ENCODE results near the gene DCLRE1C.
"Not testable (repeated sequence)": the region's sequence is repeated elsewhere in the genome, so short reads cannot be mapped to it uniquely, and the experiment has no call there.

DCLRE1C gene

DNA sequence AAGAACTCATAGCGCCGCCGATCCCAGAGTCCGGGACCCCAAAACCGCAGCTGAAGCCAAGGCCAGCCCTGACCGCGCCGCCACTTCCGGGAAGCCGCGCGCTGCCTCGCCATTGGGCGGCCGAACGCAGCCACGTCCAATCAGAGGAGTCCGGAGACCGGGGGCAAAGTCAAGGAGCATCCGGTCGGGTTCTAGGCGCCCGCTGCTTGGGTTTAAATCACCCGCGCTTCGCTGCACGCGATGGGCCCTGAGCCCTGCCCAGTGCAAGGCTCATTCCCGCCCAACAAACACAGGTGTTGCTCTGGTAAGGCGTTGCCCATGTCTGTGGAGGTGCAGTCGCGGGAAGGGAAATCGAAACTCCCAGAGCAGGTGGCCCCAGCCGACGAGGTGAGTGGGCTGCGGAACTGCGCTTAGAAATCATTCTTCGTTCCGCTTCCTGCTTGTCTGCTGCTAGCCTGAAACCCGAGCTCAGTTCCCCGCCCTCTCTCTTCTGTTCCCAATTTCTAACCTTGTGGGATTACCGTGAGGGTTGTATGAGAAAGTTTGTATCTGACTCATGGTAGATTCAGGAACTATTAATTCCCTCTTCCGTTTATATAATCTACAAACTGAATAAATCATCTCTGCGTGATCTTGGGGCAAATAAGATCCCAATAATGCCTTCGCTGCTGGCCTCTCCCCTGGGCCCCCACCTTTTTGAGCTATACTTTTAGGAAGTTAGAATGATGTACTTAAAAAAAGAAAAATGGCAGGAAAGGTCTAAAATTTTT is at the start of gene DCLRE1C:
Gene DCLRE1C, minus strand, starts transcription at position 96 of the 770 bp plus-strand sequence. Its CDS starts 86 bp downstream, at position 10.
- peak; percentile 91 for DNase-seq

GRCh38 chr10:14995964-14996565 is 42.2 kb upstream of the DCLRE1C start:
- DNase-seq = no peak

GRCh38 chr10:14993500-14994455 is 39.9 kb upstream of the DCLRE1C start:
- DNase-seq = not testable (repeated sequence)

DNA sequence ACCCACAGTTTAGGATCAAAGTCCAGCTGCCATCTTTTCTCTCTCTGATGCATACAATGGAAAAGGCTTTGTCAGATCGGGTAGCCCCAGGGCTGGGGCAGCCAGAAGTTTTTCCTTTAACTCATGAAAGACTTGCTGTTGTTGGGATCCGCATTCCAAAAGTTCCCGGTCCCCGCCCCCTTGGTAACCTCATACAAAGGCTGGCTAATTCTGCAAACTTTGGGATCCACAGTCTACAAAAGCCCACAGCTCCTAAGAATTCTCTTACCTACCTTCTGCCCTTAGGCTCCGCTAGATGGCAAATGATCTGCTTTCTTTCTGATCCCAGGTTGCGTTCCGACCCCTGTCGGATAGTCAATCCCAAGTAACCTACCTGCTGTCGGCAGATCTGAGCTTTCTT is 38.4 kb upstream of the DCLRE1C start:
- not testable (repeated sequence) for DNase-seq

DNA sequence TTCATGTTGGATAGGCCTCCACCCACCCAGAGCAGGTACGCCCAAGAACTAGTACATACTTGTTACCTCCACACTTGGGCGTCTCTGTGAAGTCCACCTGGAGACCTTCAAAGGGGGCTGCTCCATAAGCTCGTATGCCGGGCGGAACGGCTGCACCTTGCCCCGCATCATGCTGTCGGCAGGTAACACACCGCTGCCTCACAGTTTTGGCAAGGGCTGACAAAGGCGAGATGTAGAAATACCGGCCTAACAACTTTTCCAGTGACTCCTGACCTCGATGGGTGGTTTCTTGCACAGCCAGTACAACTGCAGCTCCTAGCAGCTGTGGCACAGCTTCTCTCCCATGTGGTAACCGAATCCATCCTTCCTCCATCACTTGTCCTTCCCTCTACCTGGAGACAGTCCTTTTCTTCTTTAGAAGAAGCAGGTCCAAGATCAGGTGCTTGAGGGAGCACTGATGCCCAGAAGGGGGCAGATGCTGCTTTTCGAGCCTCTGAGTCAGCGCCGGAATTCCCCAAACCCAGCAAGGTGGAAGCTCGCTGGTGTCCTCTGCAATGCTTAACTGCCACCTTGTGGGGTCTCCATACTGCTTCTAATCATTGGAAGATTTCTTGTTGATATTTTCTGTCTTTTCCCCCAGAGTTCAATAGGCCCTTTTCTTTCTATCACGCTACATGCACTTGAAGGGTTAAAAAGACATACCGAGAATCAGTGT is 37.3 kb upstream of the DCLRE1C start:
- not testable (repeated sequence) for DNase-seq

- not testable (repeated sequence) for DNase-seq
These were observed 35.7 kb upstream of the DCLRE1C start for GRCh38 chr10:14989552-14989951.

- DNase-seq = no peak
These were observed 28.8 kb upstream of the DCLRE1C start for GRCh38 chr10:14982744-14983143.

DNA sequence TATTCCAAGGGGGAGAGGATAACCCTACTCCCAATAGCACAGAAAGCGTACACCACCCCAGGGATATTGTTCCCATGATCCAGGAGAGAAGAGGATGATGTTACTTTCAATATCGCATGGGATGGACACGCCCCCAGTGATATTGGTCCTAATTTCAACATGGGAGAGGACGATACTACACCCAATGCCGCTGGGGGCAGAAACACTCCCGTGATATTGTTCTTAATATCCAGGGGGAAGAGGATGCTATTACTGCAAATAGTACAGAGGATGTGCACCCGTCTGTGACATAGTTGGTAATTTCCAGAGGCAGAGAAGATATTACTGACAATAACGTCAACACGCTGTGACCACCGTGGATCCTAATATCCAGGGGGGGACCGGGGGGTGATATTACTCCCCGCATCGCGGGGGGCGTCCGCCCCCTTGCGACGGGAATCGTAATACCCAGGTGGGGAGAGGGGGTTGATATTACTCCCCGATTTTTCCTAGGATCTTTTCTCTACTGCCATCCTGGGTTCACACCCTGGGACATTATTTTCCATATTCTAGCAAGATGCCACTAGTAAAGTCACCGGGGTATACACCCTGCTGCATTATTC is 21.9 kb upstream of the DCLRE1C start:
- no peak for DNase-seq

DNA sequence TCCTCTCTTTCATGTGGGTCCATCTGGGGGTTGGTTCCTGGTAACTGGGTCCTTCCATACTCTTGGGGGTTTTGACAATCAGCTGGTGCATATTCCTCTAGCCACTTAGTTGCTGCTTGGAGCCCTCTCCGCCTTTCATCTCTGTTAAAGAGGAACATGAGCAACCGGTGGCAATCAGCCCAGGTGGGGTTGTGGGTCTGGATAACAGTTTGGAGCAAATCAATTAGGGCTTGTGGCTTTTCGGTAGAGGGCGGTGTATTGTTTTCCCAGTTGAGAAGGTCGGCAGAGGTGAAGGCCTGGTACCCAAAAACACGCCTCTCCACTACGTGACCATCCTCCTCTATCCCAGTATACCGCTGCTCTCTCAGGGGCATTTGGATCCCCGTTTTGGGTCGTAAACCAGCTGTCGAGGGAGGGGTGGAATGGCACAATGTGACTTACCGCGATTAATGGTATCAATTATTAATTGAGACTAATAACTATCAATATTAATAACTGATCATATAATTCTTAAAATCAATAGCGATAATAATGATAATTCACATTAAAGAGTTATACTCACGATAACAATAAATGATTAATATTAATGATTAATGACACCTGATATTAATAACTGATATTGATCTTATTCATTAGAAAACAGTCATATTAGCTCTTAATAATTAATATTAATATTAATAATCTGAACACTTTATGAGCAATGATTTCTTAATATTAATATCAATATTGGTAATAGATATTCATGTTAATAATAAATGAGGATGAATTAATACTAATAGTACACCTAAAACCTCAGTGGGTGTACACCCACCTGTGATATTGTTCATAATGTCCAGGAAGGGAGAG is 20.5 kb upstream of the DCLRE1C start:
- DNase-seq = not testable (repeated sequence)

GRCh38 chr10:14971867-14972448 is 18.1 kb upstream of the DCLRE1C start:
- peak; percentile 41 for DNase-seq

- no peak for DNase-seq
These were observed 14.0 kb upstream of the DCLRE1C start for GRCh38 chr10:14967897-14968296.

DNA sequence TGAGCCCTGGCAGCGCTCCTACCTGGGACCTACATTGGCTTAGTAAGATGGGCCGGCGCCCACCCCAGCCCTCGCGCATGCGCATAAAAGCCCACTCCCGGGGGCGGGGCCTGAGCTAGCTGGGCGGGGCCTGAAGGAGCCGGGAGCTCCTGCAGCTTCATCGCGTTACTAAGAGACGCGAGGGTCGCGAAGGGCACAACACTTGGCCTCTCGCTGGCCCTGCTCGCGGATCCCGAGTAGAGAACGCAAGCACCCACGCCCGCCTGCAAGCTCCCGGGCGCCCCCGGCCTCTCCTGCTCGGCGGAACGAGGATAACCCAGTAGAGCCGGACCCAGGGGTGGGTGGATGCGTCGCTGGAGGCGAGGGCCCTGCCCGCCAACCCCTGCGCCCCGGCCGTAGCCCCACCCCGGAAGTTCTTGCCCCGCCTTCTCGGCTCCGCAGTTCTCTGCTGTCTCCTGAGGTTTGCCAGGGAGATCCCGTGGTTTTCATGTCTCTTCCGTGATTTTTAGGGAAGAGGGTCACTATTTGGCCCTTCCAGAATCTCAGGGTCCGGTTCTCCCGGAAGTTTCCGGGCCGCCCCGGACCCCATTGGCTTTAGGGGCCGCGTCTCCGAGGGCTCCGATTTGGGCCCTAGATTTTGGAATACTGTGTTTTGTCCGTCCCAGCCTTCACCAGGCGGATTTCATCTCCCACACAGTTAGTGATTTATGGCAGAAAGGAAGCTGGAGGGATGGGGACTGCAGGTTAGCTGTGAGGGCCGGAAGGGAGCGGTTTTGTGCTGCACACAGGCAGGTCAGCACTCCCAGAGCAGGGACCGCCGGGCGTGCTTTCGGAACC is 5.5 kb upstream of the DCLRE1C start, which contains the start of gene MEIG1:
Gene MEIG1, plus strand, starts transcription at position 168 of the 837 bp plus-strand sequence. CDS start 7,081 bp downstream, outside the sequence.
- peak; percentile 87 for DNase-seq

DNA sequence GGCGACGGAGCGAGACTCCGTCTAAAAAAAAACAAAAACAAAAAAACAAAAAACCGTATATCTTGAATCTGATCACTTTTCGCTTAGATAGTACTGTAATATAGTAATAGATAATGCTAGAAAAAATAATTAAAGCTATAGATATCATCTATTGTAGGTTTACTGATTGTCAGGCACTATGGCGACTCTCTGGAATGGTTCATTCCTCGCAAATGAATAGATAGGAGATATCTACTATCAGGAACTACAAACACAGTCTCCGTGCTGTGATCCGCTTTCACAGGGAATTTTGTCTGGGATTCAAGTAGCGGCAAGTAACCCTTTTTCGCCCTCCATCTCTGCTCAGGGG is 5.0 kb upstream of the DCLRE1C start:
- DNase-seq = no peak

DNA sequence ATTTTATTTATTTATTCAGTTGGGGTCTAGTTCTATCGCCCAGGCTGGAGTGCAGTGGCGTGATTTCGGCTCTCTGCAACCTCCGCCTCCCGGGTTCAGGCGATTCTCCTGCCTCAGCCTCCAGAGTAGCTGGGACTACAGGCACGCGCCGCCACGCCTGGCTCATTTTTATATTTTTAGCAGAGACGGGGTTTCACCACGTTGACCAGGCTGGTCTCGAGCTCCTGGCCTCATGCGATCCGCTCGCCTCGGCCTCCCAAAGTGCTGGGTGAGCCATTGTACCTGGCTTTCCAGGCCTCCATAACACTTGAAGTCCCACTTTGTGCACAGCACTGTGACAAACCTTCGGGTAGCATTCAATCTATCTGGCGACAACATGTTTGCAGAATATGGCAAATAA is 1.0 kb upstream of the DCLRE1C start:
- no peak for DNase-seq

DNA sequence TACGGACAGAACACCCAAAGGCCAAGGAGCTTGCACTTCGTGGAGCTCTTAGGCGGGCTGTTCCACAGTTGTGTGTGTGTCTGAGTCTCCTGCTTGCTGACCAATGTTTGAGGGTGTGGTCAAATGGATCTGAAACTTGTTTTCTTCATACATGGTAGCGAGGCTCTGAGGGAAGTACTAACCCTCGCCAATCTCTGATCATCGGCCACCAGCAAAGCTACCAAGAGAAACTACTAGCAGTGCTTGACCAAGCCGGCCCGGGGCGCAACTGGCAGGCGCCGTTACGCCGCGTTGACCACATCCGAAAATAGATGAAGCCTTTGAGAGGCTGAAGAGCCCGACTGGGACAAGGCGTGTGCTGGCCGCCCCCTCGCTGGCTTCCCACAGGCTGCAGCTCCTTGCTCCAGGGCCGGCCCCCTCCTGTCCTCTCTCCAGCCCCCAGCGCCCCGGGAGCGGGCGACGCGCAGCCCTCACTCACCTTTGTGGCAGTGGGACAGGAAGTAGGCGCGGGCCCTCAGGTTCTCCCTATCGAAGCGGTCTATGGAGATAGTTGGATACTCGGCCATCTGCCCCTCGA is 384 bp downstream of the DCLRE1C start:
- peak; percentile 35 for DNase-seq

DNA sequence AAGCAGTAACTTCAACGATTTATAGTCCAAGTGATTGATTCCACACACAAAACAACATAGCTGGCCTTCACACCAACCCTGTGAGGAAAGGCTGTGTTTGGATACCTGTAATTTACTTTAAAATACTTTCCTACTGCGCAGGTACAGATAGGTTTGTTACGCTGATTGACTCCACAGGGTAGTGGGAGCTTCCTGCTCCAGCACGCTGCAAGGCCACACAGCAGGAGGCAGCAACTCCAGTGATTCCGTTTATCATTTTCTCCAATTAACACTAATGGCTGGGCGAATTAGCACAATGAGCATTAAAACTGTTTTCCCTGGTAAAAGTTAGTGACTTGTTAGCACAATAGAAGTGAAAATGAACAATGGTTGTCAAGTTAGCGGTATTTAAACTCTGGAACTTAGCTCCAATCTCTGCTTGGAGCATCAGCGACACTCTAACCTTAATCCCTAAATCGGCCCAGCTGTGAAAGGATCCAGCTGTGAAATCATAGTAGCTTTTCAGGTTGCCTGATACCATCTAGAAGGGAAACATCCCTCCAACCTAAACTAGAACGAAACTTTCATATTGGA is 959 bp downstream of the DCLRE1C start:
- no peak for DNase-seq

DNA sequence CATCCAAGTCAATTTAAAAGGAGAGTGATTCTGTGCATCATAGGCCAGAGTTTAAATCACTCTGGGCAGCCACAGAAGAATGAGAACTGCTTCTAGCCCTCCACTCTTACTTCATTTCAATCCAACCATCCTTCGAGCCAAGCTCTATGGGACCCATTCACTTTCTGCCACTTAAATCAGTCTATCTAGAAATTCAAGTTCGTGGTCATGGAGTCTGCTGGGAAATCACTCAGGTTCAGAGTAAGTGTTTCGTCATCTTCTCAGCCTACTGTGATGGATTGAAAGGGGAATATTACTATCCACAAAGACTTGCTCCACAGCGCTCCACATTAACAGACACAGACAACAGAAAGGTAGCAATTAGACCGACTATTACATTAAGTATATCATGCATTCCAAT is 4.6 kb downstream of the DCLRE1C start:
- DNase-seq = no peak

- DNase-seq = no peak
These were observed 6.6 kb downstream of the DCLRE1C start for GRCh38 chr10:14947268-14947667.

DNA sequence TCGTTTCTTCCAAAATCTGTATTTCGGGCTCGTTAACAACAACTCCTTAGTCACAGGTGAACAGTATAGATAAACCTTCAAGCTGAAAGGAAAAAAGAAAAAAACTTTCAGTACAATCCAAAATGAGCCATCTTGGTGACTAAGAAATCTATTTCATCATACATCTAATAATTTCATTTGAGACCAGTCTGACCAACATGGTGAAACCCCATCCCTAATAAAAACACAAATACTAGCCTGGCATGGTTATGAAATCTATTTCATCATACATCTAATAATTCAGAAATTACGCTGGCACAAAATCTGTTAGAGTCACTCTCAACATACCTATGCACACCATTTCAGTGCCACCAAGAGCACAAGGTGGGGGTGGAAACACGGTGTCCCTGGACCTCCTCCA is 8.8 kb downstream of the DCLRE1C start:
- DNase-seq = no peak
